GM19328 (cell line): Measurements from ENCODE around the gene MAGED4B.
"Not testable (repeated sequence)": the region's sequence is repeated elsewhere in the genome, so short reads cannot be mapped to it uniquely, and the experiment has no call there.

Experiments
- ATAC-seq: cut with Tn5 transposase; IDR thresholded peaks from one replicate; pipeline ENCODE4 v1.9.1; 2021; ENCODE audit warnings: mild to moderate bottlenecking, moderate library complexity; ENCODE audit not compliant: unreplicated experiment

MAGED4B gene, protein sequence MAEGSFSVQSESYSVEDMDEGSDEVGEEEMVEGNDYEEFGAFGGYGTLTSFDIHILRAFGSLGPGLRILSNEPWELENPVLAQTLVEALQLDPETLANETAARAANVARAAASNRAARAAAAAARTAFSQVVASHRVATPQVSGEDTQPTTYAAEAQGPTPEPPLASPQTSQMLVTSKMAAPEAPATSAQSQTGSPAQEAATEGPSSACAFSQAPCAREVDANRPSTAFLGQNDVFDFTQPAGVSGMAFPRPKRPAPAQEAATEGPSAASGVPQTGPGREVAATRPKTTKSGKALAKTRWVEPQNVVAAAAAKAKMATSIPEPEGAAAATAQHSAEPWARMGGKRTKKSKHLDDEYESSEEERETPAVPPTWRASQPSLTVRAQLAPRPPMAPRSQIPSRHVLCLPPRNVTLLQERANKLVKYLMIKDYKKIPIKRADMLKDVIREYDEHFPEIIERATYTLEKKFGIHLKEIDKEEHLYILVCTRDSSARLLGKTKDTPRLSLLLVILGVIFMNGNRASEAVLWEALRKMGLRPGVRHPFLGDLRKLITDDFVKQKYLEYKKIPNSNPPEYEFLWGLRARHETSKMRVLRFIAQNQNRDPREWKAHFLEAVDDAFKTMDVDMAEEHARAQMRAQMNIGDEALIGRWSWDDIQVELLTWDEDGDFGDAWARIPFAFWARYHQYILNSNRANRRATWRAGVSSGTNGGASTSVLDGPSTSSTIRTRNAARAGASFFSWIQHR

DNA sequence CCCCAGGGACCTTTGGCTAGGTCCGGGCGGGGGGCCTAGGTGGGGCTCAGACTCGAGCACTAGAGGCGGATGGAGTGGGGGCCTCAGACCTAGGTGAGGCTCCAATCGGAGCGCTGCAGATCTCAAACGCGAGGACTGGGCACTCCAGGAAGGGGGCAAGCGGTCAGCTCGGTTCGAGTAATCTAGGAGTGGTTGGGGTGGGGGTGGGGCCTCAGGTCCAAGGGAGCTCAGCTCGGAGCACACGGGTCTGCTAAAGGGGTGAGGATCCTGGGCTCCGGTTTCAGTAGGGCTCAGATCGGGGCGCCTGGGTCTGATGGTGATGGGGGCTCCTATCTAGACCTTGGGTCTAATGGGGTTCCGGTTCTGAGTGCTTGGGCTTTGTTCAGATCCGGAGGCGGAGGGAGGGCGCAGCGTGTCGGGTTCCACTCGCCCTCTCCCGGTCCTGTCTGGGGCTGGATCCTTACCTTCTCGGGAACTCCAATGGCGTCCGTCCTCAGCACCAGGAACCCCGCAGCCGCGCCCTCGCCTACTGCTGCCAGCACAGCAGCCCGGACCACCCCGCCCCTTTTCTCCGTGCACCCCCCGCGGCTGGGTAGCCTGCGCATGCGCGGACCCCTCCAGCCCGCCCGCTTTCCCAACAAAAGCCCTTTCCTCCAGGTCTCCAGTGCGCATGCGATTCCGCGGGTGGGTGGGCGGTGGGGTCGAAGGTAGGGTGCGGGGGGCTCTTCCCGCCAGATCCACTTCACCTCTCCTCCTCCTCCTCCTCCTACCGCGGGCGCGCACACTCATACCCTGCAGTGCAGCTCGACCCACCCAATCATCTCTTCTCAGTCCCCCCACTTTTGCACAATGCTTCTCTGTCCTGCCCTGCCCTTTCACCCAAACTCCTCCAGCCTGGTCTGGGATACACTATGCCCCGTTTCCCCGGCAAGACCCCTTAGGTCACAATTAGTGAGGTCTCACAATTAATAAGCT, at the start of gene MAGED4B:
TSS of gene MAGED4B (minus strand) at position 518 of the 975 bp plus-strand sequence. CDS start 1,011 bp downstream, outside the sequence.
- ATAC-seq = not testable (repeated sequence)

DNA sequence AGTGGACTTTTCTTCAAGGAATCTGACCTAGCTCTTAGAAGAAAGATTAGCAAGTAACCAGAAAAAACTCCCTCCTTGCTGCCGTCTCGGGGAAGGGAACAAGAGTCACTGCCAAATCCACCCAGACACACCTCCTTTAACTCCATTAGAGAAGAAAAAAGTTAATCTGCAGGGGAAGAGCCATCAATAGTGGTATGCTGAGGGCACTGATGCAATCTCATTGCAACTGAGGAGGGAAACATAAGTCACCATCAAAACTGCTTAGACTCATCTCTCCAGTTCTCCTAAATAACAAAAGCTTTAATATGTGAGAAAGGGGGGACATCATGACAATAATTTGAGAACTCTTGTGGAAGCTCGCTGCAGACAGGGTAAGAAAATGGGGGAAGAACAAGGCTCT, 49.3 kb upstream of the MAGED4B start:
- no peak for ATAC-seq

DNA sequence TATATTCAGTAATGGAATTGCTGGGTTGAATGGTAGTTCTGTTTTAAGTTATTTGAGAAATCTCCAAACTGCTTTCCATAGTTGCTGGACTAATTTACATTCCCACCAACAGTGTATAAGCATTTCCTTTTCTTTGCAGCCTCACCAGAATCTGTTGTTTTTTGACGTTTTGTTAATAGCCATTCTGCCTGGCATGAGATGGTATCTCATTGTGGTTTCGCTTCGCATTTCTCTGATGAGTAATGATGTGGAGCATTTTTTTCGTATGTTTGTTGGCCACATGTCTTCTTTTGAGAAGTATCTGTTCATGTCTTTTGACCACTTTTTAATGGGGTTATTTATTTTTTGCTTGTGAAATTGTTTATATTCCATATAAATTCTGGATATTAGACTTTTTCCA, 13.6 kb upstream of the MAGED4B start:
- ATAC-seq = no peak

DNA sequence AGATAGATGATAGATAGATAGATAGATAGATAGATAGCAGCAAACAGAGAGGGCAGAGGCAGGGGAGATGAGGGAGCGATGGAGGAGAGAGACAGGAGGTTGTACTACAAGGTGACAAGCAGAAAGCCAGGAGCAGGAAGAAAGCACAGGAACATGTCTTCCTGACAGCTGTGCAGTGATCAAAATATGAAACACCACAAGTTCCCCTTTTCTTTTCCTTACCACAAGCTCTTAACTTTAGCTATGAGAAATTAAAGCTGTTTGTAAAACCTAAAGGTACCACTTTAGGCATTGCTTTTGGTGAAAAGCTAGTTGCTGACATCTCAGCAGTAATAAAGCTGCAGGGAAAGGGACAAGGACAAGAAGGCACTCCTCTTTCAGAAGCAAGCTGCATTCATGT, 9.1 kb upstream of the MAGED4B start:
- ATAC-seq = no peak

DNA sequence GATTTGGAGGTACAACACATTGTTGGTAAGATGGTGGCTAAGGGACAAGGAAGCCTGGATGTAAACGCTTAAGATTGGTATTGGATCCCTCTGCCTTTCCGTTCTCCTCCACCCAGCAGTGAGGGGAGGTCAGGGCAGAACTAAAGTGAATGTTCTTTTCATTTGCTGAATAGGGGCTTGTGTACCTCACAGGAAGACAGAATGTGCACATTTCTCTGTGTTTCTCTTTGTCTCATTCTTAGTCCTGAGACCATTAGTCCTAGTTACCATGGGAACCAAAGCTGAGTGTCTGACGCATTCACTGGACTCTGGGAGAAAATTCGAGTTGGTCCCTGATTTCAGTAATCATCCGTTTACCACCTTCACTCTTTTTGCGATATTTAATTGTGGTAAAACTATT, 26.7 kb downstream of the MAGED4B start:
- ATAC-seq = not testable (repeated sequence)

DNA sequence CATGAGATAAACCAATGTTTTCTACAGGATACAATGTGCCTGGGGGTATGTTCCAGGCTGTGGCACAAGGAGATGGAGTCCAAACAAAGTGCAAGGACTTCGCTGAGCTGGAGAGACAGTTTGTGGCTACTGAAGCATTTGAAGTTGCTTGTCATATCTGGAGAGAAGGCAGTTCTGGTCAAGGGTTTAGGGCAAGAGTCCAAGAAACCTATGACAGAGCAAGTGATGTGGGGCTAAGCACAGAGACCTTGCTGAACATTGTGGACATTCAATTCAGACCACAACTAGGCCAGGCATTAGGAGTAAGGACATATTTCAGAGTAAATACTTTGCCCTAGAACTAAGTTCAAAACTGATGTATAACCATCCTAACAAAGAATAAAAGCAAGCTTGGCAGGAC, 34.8 kb downstream of the MAGED4B start:
- ATAC-seq = no peak

DNA sequence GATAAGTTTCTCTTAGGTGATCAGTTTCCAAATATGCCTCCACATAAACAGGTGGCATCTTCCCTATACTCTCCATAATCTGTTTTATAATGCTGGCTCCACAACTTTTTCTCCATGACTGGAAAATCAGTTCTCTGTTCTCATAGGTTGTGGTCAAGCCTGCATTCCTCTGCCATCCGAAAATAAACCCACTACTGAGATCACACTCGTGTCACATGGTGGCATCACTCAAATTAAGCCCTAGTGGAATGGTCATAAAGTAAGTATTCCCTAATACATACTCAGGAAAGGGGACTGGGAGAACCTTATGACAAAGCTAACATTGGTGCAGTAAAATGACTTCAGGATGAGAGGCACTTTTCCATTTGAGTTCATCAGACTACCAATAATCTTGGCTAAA, 37.6 kb downstream of the MAGED4B start:
- ATAC-seq = no peak

DNA sequence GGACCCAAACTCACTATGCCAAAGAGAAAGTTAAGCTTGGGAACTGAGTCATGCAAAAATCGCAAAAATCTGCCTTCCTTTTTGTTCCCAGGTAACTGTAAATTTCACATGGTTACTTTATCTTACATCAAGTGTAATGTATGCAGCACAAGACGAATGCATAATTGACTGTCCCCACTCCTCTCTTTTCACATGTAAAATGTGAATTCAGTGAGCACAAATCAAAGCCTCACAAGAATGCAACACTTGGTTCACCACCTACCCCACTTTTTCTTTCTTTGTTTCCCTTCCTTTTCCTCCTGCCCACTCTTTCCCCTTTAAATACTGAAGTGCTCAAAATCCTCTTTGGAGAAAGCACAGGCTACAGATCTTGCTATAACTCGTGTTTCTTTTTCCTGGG, 53.2 kb downstream of the MAGED4B start:
- no peak for ATAC-seq
